NT2/D1 (cell line): ENCODE results near the gene NT5E.

ENCODE experiments used
- YY1 ChIP-seq: IDR thresholded peaks from 2 replicates; pipeline ENCODE4 v1.6.1; 2011; ENCODE audit not compliant: insufficient read length, insufficient read depth
- ZNF274 ChIP-seq: IDR thresholded peaks from 2 replicates; pipeline ENCODE4 v1.6.1; 2011; ENCODE audit warnings: mild to moderate bottlenecking, low read depth, low read length

GRCh38 chr6:85483846-85484245 lies 34.0 kb downstream of the NT5E start:
- TF ChIP-seq ZNF274 = no peak
- TF ChIP-seq YY1 = no peak
